CD4-positive, alpha-beta T cell treated with Interferon alpha-2 for 1 hour (primary cell): ENCODE data around the gene TMEM225B.
"Not testable (repeated sequence)": the region's sequence is repeated elsewhere in the genome, so short reads cannot be mapped to it uniquely, and the experiment has no call there.

Experiments
- DNase-seq, 2 donors: peaks; one replicate each; pipeline ENCODE4 v3.0.0-alpha.2; 2020 to 2022

Gene TMEM225B

DNA sequence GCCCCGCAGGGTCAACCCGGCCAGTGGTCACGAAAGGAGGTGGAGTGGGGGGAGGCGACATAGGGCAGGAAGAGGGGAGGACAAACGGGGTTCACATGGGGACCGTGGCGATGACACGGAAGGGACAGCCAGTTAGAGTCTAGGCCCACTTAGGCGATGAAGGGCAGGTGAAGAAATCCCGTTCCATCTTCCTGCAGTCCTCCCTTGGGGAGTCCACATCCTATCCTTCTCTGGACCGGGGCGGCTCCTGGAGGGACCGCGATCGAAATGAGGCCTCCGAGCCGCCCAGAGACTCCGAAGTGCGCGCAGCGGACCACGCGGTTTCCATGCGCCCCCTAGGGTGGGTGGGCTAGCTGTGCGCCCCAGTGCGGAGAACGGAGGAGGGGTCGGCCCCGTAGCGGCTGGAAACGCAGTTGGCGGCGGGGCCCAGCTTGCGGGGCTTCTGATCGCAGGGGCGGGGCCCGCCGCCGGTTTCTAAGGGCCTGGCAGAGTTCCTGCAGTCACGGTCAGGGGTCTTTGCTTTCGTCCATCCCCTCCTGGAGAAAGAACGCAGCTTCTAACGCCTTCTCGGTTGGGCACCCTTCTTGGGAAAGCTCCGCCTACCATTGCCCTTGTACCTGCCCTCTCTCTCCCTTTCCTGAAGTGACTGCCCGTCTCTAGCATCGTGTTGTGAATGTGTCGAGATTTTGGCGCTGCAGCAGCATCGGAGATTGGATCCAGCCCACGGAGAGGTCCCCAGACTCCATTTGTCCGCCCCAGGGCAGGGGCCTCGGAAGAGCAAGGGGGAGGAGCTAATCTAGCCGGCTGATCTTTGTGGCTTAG lies 17.9 kb upstream of the TMEM225B start:
- peak; percentile 25 to 59 for DNase-seq

DNA sequence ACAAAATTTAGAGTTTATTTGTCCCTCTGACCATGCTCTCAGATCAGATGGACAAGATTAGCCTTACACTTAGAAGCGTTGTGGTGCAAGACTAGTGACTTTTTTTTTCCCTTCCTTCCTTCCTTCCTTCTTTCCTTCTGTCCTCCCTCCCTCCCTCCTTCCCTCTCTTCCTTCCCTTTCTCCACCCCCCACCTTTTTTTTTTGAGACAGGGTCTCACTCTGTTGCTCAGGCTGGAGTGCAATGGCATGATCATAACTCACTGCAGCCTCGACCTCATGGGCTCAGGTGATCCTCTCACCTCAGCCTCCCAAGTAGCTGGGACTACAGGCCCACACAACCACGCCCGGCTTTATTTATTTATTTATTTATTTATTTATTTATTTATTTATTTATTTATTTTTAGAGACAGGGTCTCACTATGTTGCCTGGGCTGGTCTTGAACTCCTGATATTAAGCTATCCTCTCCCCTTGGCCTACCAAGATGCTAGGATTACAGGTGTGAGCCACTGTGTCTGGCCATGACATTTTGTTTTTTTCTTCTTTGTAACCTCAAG lies 17.2 kb upstream of the TMEM225B start:
- DNase-seq = not testable (repeated sequence)

DNA sequence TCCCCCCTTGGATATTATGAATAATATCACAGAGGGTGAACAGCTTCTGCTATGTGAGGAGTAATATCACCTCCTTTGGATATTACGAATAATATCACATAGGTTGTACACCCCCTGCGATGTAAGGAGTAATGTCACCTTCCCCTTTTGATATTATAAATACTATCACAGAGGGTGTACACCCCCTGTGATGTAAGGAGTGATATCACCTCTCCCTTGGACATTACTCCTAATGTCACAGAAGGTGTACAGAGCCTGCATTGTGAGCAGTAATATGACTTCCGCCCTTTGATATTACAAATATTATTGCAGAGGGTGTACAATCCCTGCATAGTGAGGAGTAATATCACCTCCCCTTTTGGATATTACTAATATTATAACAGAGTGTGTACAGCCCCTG lies 9.2 kb upstream of the TMEM225B start:
- no peak for DNase-seq

GRCh38 chr7:99594948-99595745 lies 2.9 kb upstream of the TMEM225B start:
- DNase-seq = no peak

DNA sequence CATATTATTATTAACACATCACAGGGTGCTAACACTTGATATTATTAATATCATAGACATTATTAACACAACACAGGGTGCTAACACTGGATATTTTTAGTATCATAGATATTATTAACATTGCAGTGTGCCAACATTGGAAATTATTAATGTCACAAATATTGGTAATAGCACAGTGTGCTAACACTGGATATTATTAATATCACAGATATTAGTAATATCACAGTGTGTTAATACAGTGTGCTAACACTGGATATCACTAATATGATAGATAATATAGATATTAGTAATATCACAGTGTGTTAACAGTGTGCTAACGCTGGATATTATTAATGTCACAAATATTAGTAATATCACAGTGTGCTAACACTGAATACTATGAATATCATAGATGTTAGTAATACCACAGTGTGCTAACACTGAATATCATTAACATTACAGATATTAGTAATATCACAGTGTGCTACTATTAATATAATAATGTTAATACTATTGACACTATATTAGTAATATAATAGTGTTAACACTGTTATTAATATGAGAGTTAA lies 1.6 kb upstream of the TMEM225B start:
- DNase-seq = no peak

DNA sequence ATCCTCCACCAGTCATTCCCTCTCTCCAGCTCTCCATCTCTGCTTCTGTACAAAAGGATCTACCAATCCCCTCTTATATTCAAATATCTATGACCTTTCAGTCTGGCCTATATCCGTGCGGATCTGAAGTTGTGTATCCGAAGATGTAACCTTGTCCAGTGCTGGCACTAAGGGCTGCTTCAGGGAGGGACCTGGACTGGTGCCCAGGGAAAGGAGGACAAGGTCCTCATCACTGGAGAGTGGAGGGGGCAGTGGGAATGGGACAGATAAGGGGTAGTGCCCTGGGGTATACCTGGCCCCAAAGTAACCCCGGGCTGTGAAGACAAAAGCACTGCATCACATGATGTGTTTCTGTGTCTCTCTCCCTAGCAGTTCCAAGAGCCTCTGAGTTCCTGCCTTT lies 1.8 kb downstream of the TMEM225B start:
- no peak for DNase-seq

GRCh38 chr7:99601656-99602310 lies 3.7 kb downstream of the TMEM225B start:
- no peak for DNase-seq

- DNase-seq = no peak
Observed at GRCh38 chr7:99605527-99605926, 7.5 kb downstream of the TMEM225B start.

DNA sequence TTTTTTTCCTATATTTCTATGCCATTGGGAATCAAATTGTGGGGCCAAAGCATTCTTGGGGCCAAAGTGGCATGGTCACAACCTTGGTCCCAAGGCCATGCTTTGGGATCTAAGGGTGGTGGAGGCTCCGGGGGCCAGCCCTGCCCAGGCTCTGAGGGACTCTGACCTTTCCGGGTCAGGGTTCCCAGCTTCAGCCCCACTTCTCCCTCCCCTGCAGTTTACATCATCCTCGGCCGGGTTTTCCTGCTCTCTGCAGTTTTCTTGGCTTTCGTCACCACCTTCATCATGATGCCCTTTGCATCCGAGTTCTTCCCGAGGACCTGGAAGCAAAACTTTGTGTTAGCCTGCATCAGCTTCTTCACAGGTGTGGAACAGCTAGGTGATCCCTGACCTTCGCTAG lies 8.5 kb downstream of the TMEM225B start:
- no peak for DNase-seq

GRCh38 chr7:99607548-99607947 lies 9.5 kb downstream of the TMEM225B start:
- no peak for DNase-seq

DNA sequence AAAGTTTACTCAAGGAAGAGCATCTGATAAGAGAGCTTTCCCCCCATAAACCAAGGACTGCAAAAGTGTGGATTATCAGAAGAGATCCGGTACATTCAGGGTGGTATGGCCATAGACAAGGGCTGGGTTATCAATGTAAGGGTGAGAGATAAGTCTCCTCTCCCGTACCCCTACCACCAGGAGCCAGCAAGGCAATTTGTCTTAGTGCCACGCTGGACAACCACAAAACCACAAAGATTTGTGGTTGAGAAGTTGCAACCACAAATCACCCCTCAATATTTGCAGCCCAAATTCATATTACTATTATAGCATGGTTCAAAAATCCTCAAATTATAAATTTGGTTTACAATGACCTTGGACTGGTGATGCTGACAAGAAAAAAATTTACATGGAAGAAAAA lies 16.4 kb downstream of the TMEM225B start:
- DNase-seq = no peak

DNA sequence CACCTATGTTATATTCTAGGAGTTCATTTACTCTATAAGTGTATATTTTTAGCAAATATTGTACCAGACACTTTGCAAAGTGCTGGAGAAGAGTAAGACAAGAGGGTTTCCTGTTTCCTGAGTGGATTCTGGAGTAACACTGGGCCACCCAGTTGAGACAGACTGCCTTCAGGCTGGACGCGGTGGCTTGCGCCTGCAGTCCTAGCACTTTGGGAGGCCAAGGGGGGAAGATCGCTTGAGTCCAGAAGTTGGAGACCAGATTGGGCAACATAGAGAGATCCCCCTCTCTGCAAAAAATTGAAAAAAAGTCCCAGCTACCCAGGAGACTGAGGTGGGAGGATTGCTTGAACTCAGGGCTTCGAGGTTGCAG lies 17.9 kb downstream of the TMEM225B start:
- DNase-seq = no peak

DNA sequence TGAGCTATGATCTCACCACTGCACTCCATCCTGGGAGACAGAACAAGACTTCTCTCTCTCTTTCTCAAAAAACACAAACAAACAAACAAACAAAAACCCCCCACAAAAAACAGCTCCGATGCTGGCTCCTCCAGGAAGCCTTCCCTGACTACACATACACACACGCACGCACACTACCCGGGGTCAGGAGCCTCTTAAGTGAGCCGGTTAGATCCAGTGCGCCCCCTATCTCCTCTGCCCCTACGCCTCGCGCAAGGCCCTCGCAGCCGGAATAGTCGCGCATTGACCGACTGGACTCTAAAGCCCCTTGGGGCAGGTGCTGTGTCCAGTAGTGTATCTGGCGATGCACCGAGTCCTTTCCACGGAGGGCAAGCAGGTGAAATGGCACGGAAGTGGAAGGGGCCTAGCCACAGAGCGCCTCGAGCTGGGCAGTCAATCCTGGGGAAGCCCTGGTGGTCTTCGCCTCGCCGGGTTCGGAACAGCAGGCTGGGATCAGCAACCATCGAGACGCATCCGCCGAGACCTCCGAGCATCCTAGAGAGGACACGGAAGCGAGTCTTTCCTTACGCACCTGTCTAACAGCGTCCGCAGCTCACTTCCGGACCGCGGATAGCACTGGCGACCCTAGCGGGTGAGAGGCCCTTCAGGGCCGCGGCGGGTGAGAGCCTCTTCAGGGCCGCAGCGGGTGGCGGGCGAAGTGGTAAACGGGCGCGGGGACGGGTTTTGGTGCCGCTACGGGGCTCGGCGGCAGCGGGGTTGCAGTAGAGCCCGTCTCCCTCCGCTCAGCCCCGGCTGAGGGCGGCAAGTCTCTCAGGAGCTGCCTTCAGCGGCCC lies 18.5 kb downstream of the TMEM225B start, which contains the start of gene ZSCAN25:
Gene ZSCAN25 (plus strand): TSS at position 588 of the 833 bp plus-strand sequence. CDS start 2,661 bp downstream, outside the sequence.
- DNase-seq = peak; percentile 87 to 91

DNA sequence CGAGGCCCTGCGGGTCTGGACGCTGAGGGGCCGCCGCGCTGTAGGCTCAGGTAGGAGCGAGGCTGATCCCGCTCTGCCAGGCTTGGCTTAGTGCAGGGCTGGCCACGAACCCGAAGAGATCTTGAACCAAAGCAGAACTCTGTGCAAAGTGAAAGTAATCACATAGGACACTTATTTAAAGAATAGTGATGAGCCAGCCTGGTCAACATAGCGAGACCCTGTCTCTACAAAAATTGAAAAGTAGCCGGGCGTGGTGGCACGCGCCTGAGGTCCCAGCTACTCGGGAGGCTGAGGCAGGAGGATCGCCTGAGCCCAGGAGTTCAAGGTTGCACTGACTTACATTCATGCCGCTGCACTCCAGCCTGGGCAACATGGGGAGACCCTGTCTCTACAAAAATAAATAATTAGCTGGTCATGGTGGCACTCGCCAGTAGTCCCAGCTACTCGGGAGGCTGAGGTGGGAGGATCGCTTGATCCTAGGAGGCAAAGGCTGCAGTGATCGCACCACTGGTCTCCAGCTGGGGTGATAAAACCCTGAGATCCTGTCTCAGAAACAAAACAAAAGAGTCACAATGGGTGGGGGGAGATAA lies 19.2 kb downstream of the TMEM225B start:
- no peak for DNase-seq

- no peak for DNase-seq
Observed at GRCh38 chr7:99618726-99619125, 20.7 kb downstream of the TMEM225B start.

DNA sequence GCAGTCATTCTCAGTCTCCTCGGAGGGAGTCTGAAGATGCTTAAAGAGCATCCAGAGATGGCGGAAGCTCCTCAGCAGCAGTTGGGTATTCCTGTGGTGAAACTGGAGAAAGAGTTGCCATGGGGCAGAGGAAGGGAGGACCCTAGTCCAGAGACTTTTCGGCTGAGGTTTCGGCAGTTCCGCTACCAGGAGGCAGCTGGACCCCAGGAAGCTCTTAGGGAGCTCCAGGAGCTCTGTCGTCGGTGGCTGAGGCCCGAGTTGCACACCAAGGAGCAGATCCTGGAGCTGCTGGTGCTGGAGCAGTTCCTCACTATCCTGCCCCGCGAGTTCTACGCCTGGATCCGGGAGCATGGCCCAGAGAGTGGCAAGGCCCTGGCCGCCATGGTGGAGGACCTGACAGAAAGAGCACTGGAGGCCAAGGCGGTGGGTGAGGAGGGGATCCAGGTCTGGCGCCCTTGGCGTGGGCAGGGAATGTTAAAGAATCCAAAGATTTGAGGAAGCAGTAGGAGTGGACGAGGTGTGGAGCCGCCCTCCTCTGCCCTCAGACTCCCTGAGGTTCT lies 21.6 kb downstream of the TMEM225B start:
- no peak for DNase-seq

DNA sequence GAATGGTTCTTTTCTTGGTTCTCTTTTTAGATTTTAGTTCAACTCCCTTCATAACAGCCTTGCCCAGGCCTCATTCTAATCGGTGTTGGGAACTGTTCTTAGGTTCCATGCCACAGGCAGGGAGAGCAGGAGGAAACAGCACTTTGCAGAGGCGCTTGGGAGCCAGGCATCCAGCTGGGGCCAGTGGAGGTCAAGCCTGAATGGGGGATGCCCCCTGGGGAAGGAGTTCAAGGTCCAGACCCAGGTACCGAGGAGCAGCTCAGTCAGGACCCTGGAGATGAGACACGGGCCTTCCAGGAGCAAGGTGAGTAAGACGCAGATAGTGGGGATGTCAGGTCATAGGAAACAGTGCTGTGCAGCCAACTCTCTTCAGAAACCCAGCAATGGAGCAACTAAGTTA lies 23.2 kb downstream of the TMEM225B start:
- DNase-seq = no peak

- no peak for DNase-seq
Observed at GRCh38 chr7:99622596-99622995, 24.5 kb downstream of the TMEM225B start.

GRCh38 chr7:99623091-99623693 lies 25.1 kb downstream of the TMEM225B start:
- peak in 1 of 2 donors; percentile 15 for DNase-seq

DNA sequence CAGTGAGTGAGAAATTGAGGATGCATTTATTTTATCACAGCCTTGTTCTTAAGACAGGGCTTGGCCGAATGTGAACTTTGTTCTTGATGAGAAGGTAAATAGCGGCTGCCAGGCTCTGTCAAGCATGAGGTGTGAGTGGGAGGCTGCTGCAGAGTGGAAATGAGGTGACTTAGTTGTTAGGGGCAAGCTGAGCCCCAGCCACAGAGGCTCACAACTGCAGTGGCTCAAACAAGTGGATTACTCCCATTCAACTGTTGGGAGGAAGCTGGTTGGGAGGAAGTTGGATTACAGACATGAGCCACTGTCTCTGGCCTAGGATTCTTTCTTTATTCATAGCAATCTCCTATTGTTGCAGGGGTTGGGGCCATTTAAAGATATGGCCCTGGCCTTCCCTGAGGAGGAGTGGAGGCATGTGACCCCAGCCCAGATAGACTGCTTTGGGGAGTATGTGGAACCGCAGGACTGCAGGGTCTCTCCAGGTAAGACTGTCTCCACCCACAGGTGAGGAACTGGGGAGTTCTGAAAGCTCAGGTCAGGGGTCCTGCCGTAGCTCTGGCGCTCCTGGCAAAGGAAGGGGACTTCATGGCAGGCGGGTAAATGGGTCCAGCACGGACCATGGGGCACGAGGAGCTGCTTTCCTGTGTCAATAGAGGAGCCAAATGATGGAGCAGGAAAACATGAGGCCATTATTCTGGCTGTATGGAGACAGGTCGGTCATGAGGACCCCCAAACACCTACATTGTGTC lies 25.8 kb downstream of the TMEM225B start:
- DNase-seq = peak in 1 of 2 donors; percentile 10
